Neural progenitor cell (in vitro differentiated cells): ENCODE measurements around the gene PHOX2A.

Experiments
- CTCF ChIP-seq: fragments of 200-600 bp; sonication (generic); IDR thresholded peaks from 2 replicates; pipeline ENCODE4 v1.5.1; 2017; ENCODE audit warnings: antibody characterized with exemption, mild to moderate bottlenecking
- EZH2 ChIP-seq: fragments of 200-600 bp; sonication (generic); IDR thresholded peaks from 2 replicates; pipeline ENCODE4 v1.6.1; 2017; ENCODE audit warnings: antibody characterized with exemption, mild to moderate bottlenecking, moderate library complexity
- EZH2phosphoT487 ChIP-seq: fragments of 200-600 bp; sonication (generic); IDR thresholded peaks from 2 replicates; pipeline ENCODE4 v1.6.1; 2017; ENCODE audit warnings: antibody characterized with exemption

DNA sequence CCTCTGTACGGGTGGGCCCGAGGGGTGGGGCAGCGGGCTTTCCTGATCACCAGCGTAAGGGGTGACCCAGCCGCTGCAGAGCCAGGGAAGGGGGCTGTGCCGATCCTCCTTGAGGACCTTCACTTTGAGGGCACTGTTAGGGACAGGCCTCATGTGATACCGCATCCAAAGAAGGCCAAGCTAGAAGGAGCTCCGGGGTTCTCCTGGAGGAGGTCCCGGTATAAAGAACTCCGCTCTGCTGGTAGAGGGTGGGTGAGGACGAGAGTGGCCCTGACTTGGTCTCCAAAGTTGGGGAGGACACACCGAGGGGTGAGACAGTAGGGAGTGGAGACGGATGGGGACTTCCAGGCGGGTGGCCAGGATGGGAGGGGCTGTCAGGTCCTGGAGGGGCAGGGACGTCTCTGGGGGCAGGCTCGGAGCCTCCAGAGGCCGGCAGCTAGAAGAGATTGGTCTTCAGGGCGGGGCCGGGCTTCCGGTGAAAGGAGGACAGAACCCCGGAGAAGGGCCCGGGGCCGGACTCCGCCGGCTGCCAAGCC, 4.6 kb downstream of the PHOX2A start:
- TF ChIP-seq CTCF (no peak), EZH2phosphoT487 (no peak), EZH2 (no peak)
